ENCODE results near the gene AMBRA1.

The AMBRA1 gene

GRCh38 chr11:46493791-46494190 is 100.0 kb downstream of the AMBRA1 start:
- peaks cover 0 to 16% of the 10 kb centered on the region in 2 donors for H3K4me1 ChIP-seq (ENCODE audit: control insufficient read depth in 1 of 2, insufficient read depth in 2 of 2, low read length in 2 of 2)
- no peaks in the 10 kb centered on the region for H3K9me3 ChIP-seq (ENCODE audit: control insufficient read depth in 1 of 2, low read length in 2 of 2)
- H3K27ac ChIP-seq (ENCODE audit: low read depth, low read length): no peak overlapping the region
- no peaks in the 10 kb centered on the region for H3K27me3 ChIP-seq (ENCODE audit: control insufficient read depth in 1 of 2, insufficient read depth in 2 of 2, low read length in 2 of 2)
- no peak overlapping the region for H3K9ac ChIP-seq (ENCODE audit: low read depth in 1 of 2, low read length in 2 of 2)
- peaks cover 6 to 29% of the 10 kb centered on the region in 2 donors for H3K36me3 ChIP-seq (ENCODE audit: control insufficient read depth in 1 of 2, insufficient read depth in 2 of 2, low read length in 2 of 2)
- no peak overlapping the region for H3K4me3 ChIP-seq (ENCODE audit: low read depth in 1 of 2, low read length in 2 of 2)

GRCh38 chr11:46492532-46492931 is 101.3 kb downstream of the AMBRA1 start:
- Histone ChIP-seq H3K9ac (ENCODE audit: low read depth in 1 of 2, low read length in 2 of 2) (no peak overlapping the region), H3K27ac (ENCODE audit: low read depth, low read length) (no peak overlapping the region), H3K36me3 (ENCODE audit: control insufficient read depth in 1 of 2, insufficient read depth in 2 of 2, low read length in 2 of 2) (peaks cover 6 to 29% of the 10 kb centered on the region in 2 donors), H3K27me3 (ENCODE audit: control insufficient read depth in 1 of 2, insufficient read depth in 2 of 2, low read length in 2 of 2) (no peaks in the 10 kb centered on the region), H3K9me3 (ENCODE audit: control insufficient read depth in 1 of 2, low read length in 2 of 2) (no peaks in the 10 kb centered on the region), H3K4me1 (ENCODE audit: control insufficient read depth in 1 of 2, insufficient read depth in 2 of 2, low read length in 2 of 2) (peaks cover 0 to 16% of the 10 kb centered on the region in 2 donors), H3K4me3 (ENCODE audit: low read depth in 1 of 2, low read length in 2 of 2) (no peak overlapping the region)

GRCh38 chr11:46491661-46492330 is 102.0 kb downstream of the AMBRA1 start:
- Histone ChIP-seq H3K27me3 (ENCODE audit: control insufficient read depth in 1 of 2, insufficient read depth in 2 of 2, low read length in 2 of 2) (no peaks in the 10 kb centered on the region), H3K36me3 (ENCODE audit: control insufficient read depth in 1 of 2, insufficient read depth in 2 of 2, low read length in 2 of 2) (peaks cover 6 to 29% of the 10 kb centered on the region in 2 donors), H3K4me3 (ENCODE audit: low read depth in 1 of 2, low read length in 2 of 2) (no peak overlapping the region), H3K4me1 (ENCODE audit: control insufficient read depth in 1 of 2, insufficient read depth in 2 of 2, low read length in 2 of 2) (peaks cover 0 to 16% of the 10 kb centered on the region in 2 donors), H3K27ac (ENCODE audit: low read depth, low read length) (no peak overlapping the region), H3K9ac (ENCODE audit: low read depth in 1 of 2, low read length in 2 of 2) (no peak overlapping the region), H3K9me3 (ENCODE audit: control insufficient read depth in 1 of 2, low read length in 2 of 2) (no peaks in the 10 kb centered on the region)

- no peak overlapping the region for H3K27ac ChIP-seq (ENCODE audit: low read depth, low read length)
- no peak overlapping the region for H3K9ac ChIP-seq (ENCODE audit: low read depth in 1 of 2, low read length in 2 of 2)
- peaks cover 6 to 29% of the 10 kb centered on the region in 2 donors for H3K36me3 ChIP-seq (ENCODE audit: control insufficient read depth in 1 of 2, insufficient read depth in 2 of 2, low read length in 2 of 2)
- H3K4me3 ChIP-seq (ENCODE audit: low read depth in 1 of 2, low read length in 2 of 2): no peak overlapping the region
- H3K4me1 ChIP-seq (ENCODE audit: control insufficient read depth in 1 of 2, insufficient read depth in 2 of 2, low read length in 2 of 2): peaks cover 5 to 23% of the 10 kb centered on the region in 2 donors
- H3K27me3 ChIP-seq (ENCODE audit: control insufficient read depth in 1 of 2, insufficient read depth in 2 of 2, low read length in 2 of 2): no peaks in the 10 kb centered on the region
- no peaks in the 10 kb centered on the region for H3K9me3 ChIP-seq (ENCODE audit: control insufficient read depth in 1 of 2, low read length in 2 of 2)
Measured at GRCh38 chr11:46490666-46491065, 103.2 kb downstream of the AMBRA1 start.

- Histone ChIP-seq H3K4me3 (ENCODE audit: low read depth in 1 of 2, low read length in 2 of 2) (no peak overlapping the region), H3K36me3 (ENCODE audit: control insufficient read depth in 1 of 2, insufficient read depth in 2 of 2, low read length in 2 of 2) (peaks cover 6 to 28% of the 10 kb centered on the region in 2 donors), H3K9me3 (ENCODE audit: control insufficient read depth in 1 of 2, low read length in 2 of 2) (no peaks in the 10 kb centered on the region), H3K27ac (ENCODE audit: low read depth, low read length) (no peak overlapping the region), H3K27me3 (ENCODE audit: control insufficient read depth in 1 of 2, insufficient read depth in 2 of 2, low read length in 2 of 2) (no peaks in the 10 kb centered on the region), H3K4me1 (ENCODE audit: control insufficient read depth in 1 of 2, insufficient read depth in 2 of 2, low read length in 2 of 2) (peaks cover 5 to 23% of the 10 kb centered on the region in 2 donors), H3K9ac (ENCODE audit: low read depth in 1 of 2, low read length in 2 of 2) (no peak overlapping the region)
Measured at GRCh38 chr11:46489656-46490560, 103.9 kb downstream of the AMBRA1 start.

- Histone ChIP-seq H3K4me1 (ENCODE audit: control insufficient read depth in 1 of 2, insufficient read depth in 2 of 2, low read length in 2 of 2) (peaks cover 5 to 12% of the 10 kb centered on the region in 2 donors), H3K36me3 (ENCODE audit: control insufficient read depth in 1 of 2, insufficient read depth in 2 of 2, low read length in 2 of 2) (peaks cover 0 to 9% of the 10 kb centered on the region in 2 donors), H3K27me3 (ENCODE audit: control insufficient read depth in 1 of 2, insufficient read depth in 2 of 2, low read length in 2 of 2) (no peaks in the 10 kb centered on the region), H3K4me3 (ENCODE audit: low read depth in 1 of 2, low read length in 2 of 2) (no peak overlapping the region), H3K9me3 (ENCODE audit: control insufficient read depth in 1 of 2, low read length in 2 of 2) (no peaks in the 10 kb centered on the region), H3K9ac (ENCODE audit: low read depth in 1 of 2, low read length in 2 of 2) (no peak overlapping the region), H3K27ac (ENCODE audit: low read depth, low read length) (no peak overlapping the region)
Measured at GRCh38 chr11:46485856-46486443, 107.9 kb downstream of the AMBRA1 start.

- Histone ChIP-seq H3K27me3 (ENCODE audit: control insufficient read depth in 1 of 2, insufficient read depth in 2 of 2, low read length in 2 of 2) (no peaks in the 10 kb centered on the region), H3K9me3 (ENCODE audit: control insufficient read depth in 1 of 2, low read length in 2 of 2) (no peaks in the 10 kb centered on the region), H3K9ac (ENCODE audit: low read depth in 1 of 2, low read length in 2 of 2) (no peak overlapping the region), H3K4me1 (ENCODE audit: control insufficient read depth in 1 of 2, insufficient read depth in 2 of 2, low read length in 2 of 2) (peaks cover 5 to 12% of the 10 kb centered on the region in 2 donors), H3K27ac (ENCODE audit: low read depth, low read length) (no peak overlapping the region), H3K4me3 (ENCODE audit: low read depth in 1 of 2, low read length in 2 of 2) (no peak overlapping the region), H3K36me3 (ENCODE audit: control insufficient read depth in 1 of 2, insufficient read depth in 2 of 2, low read length in 2 of 2) (peaks cover 0 to 5% of the 10 kb centered on the region in 2 donors)
Measured at GRCh38 chr11:46484101-46484500, 109.7 kb downstream of the AMBRA1 start.

GRCh38 chr11:46480909-46481308 is 112.9 kb downstream of the AMBRA1 start:
- H3K36me3 ChIP-seq (ENCODE audit: control insufficient read depth in 1 of 2, insufficient read depth in 2 of 2, low read length in 2 of 2): peaks cover 0 to 5% of the 10 kb centered on the region in 2 donors
- no peaks in the 10 kb centered on the region for H3K27me3 ChIP-seq (ENCODE audit: control insufficient read depth in 1 of 2, insufficient read depth in 2 of 2, low read length in 2 of 2)
- no peaks in the 10 kb centered on the region for H3K9me3 ChIP-seq (ENCODE audit: control insufficient read depth in 1 of 2, low read length in 2 of 2)
- no peak overlapping the region for H3K27ac ChIP-seq (ENCODE audit: low read depth, low read length)
- H3K9ac ChIP-seq (ENCODE audit: low read depth in 1 of 2, low read length in 2 of 2): no peak overlapping the region
- H3K4me1 ChIP-seq (ENCODE audit: control insufficient read depth in 1 of 2, insufficient read depth in 2 of 2, low read length in 2 of 2): peaks cover under 1 to 7% of the 10 kb centered on the region in 2 donors
- H3K4me3 ChIP-seq (ENCODE audit: low read depth in 1 of 2, low read length in 2 of 2): no peak overlapping the region

- Histone ChIP-seq H3K27ac (ENCODE audit: low read depth, low read length) (no peak overlapping the region), H3K4me3 (ENCODE audit: low read depth in 1 of 2, low read length in 2 of 2) (no peak overlapping the region), H3K4me1 (ENCODE audit: control insufficient read depth in 1 of 2, insufficient read depth in 2 of 2, low read length in 2 of 2) (peaks cover 0 to 2% of the 10 kb centered on the region in 2 donors), H3K9me3 (ENCODE audit: control insufficient read depth in 1 of 2, low read length in 2 of 2) (no peaks in the 10 kb centered on the region), H3K36me3 (ENCODE audit: control insufficient read depth in 1 of 2, insufficient read depth in 2 of 2, low read length in 2 of 2) (peaks cover 0 to 5% of the 10 kb centered on the region in 2 donors), H3K9ac (ENCODE audit: low read depth in 1 of 2, low read length in 2 of 2) (no peak overlapping the region), H3K27me3 (ENCODE audit: control insufficient read depth in 1 of 2, insufficient read depth in 2 of 2, low read length in 2 of 2) (no peaks in the 10 kb centered on the region)
Measured at GRCh38 chr11:46480166-46480726, 113.6 kb downstream of the AMBRA1 start.
